GM19397 (cell line): ENCODE measurements around the gene RTN4RL1.

Experiments
- ATAC-seq: cut with Tn5 transposase; IDR thresholded peaks from one replicate; pipeline ENCODE4 v1.9.1; 2021; ENCODE audit warnings: mild to moderate bottlenecking, moderate library complexity; ENCODE audit not compliant: unreplicated experiment

RTN4RL1 gene

GRCh38 chr17:1951920-1952319 lies 73.2 kb downstream of the RTN4RL1 start:
- no peak for ATAC-seq

GRCh38 chr17:1949754-1950153 lies 75.4 kb downstream of the RTN4RL1 start:
- no peak for ATAC-seq

GRCh38 chr17:1948517-1948825 lies 76.7 kb downstream of the RTN4RL1 start:
- ATAC-seq: no peak

GRCh38 chr17:1947743-1948516 lies 77.2 kb downstream of the RTN4RL1 start:
- ATAC-seq: no peak

- no peak for ATAC-seq
These were observed 77.8 kb downstream of the RTN4RL1 start for GRCh38 chr17:1947229-1947742.

GRCh38 chr17:1946021-1946932 lies 78.9 kb downstream of the RTN4RL1 start:
- ATAC-seq: no peak

GRCh38 chr17:1945621-1946020 lies 79.5 kb downstream of the RTN4RL1 start:
- no peak for ATAC-seq

GRCh38 chr17:1943436-1943831 lies 81.7 kb downstream of the RTN4RL1 start:
- no peak for ATAC-seq

GRCh38 chr17:1942666-1943435 lies 82.3 kb downstream of the RTN4RL1 start:
- no peak for ATAC-seq

GRCh38 chr17:1942066-1942365 lies 83.1 kb downstream of the RTN4RL1 start:
- ATAC-seq: no peak

- no peak for ATAC-seq
These were observed 83.7 kb downstream of the RTN4RL1 start for GRCh38 chr17:1941272-1942065.

- ATAC-seq: no peak
These were observed 84.3 kb downstream of the RTN4RL1 start for GRCh38 chr17:1940810-1941185.

GRCh38 chr17:1939981-1940809 lies 84.9 kb downstream of the RTN4RL1 start:
- no peak for ATAC-seq

GRCh38 chr17:1937461-1937860 lies 87.7 kb downstream of the RTN4RL1 start:
- no peak for ATAC-seq

- no peak for ATAC-seq
These were observed 88.4 kb downstream of the RTN4RL1 start for GRCh38 chr17:1936766-1937165.

GRCh38 chr17:1934901-1935300 lies 90.2 kb downstream of the RTN4RL1 start:
- no peak for ATAC-seq

- ATAC-seq: no peak
These were observed 91.0 kb downstream of the RTN4RL1 start for GRCh38 chr17:1933875-1934715.

GRCh38 chr17:1931844-1932579 lies 93.1 kb downstream of the RTN4RL1 start:
- no peak for ATAC-seq
